Glutamatergic neuron (in vitro differentiated cells): Measurements from ENCODE around the gene AP4S1. TPM values are rescaled to one million over a fixed set of nuclear protein-coding genes. Genes with fewer than 3 reads are reported as not detected.

Experiments
- DNase-seq: peaks from one replicate; pipeline ENCODE4 v3.0.0; 2022
- H3K27ac Mint-ChIP-seq: one replicate; pipeline ENCODE4 v1.8.0; 2020; ENCODE audit warnings: mild to moderate bottlenecking, mixed read lengths, inconsistent platforms; ENCODE audit not compliant: unreplicated experiment
- H3K27me3 Mint-ChIP-seq: one replicate; pipeline ENCODE4 v1.8.0; 2020; ENCODE audit warnings: mild to moderate bottlenecking, moderate library complexity, mixed read lengths, inconsistent platforms; ENCODE audit not compliant: unreplicated experiment
- H3K36me3 Mint-ChIP-seq: one replicate; pipeline ENCODE4 v1.8.0; 2020; ENCODE audit warnings: mild to moderate bottlenecking, mixed read lengths, inconsistent platforms; ENCODE audit not compliant: unreplicated experiment
- H3K4me1 Mint-ChIP-seq: one replicate; pipeline ENCODE4 v1.8.0; 2020; ENCODE audit warnings: mild to moderate bottlenecking, low read depth, mixed read lengths, inconsistent platforms; ENCODE audit not compliant: unreplicated experiment
- H3K4me3 Mint-ChIP-seq: one replicate; pipeline ENCODE4 v1.8.0; 2020; ENCODE audit warnings: mild to moderate bottlenecking, mixed read lengths, inconsistent platforms; ENCODE audit not compliant: unreplicated experiment
- H3K9me3 Mint-ChIP-seq: one replicate; pipeline ENCODE4 v1.8.0; 2020; ENCODE audit warnings: mild to moderate bottlenecking, moderate library complexity, mixed read lengths, inconsistent platforms; ENCODE audit not compliant: unreplicated experiment
- CTCF ChIP-seq: fragments of 200-600 bp; sonication (generic); IDR thresholded peaks from one replicate; pipeline ENCODE4 v1.5.0; 2021; ENCODE audit not compliant: partially characterized antibody, unreplicated experiment
- total RNA-seq: library from RNA; stranded (reverse); fragmentation: NEBNext Ultra II Directional; extraction: Animal tissue kit (Norgen Biotek cat#: 25700); gene quantifications from one replicate; pipeline ENCODE4 v1.2.1, GENCODE V29; 2021; ENCODE audit not compliant: unreplicated experiment

AP4S1 gene
- total RNA-seq, 1 donor from 2014 or later, result 6.9 TPM

- no peak for TF ChIP-seq CTCF
- Mint-ChIP-seq H3K9me3 (peaks cover 12% of the 10 kb centered on the region), H3K4me1 (peaks cover 7% of the 10 kb centered on the region), H3K36me3 (no peaks in the 10 kb centered on the region), H3K27me3 (peaks cover 6% of the 10 kb centered on the region), H3K27ac (no peak overlapping the region), H3K4me3 (no peak overlapping the region)
- no peak for DNase-seq
Observed at GRCh38 chr14:31029016-31029970, 3.8 kb downstream of the AP4S1 start.

GRCh38 chr14:31030469-31030868, 5.0 kb downstream of the AP4S1 start:
- no peaks in the 10 kb centered on the region for H3K4me1 Mint-ChIP-seq
- no peak for TF ChIP-seq CTCF
- no peak overlapping the region for H3K27ac Mint-ChIP-seq
- no peak overlapping the region for H3K4me3 Mint-ChIP-seq
- no peaks in the 10 kb centered on the region for H3K36me3 Mint-ChIP-seq
- H3K27me3 Mint-ChIP-seq, result peaks cover 2% of the 10 kb centered on the region
- DNase-seq, result no peak
- H3K9me3 Mint-ChIP-seq, result peaks cover 7% of the 10 kb centered on the region

GRCh38 chr14:31036552-31036951, 11.1 kb downstream of the AP4S1 start:
- no peak overlapping the region for H3K4me3 Mint-ChIP-seq
- no peak for DNase-seq
- H3K36me3 Mint-ChIP-seq, result no peaks in the 10 kb centered on the region
- no peak overlapping the region for H3K27ac Mint-ChIP-seq
- H3K9me3 Mint-ChIP-seq, result no peaks in the 10 kb centered on the region
- no peak for TF ChIP-seq CTCF
- no peaks in the 10 kb centered on the region for H3K4me1 Mint-ChIP-seq
- no peaks in the 10 kb centered on the region for H3K27me3 Mint-ChIP-seq

GRCh38 chr14:31037709-31038221, 12.3 kb downstream of the AP4S1 start:
- no peak for DNase-seq
- TF ChIP-seq CTCF, result no peak
- Mint-ChIP-seq H3K9me3 (no peaks in the 10 kb centered on the region), H3K36me3 (no peaks in the 10 kb centered on the region), H3K27ac (no peak overlapping the region), H3K27me3 (no peaks in the 10 kb centered on the region), H3K4me1 (no peaks in the 10 kb centered on the region), H3K4me3 (no peak overlapping the region)
